Hematopoietic multipotent progenitor cell treated with erythropoietin and hydrocortisone succinate and interleukin-3 and kit ligand, for 4 days (in vitro differentiated cells): ENCODE data around the gene SCARB1.

Source experiments
- DNase-seq: peaks from one replicate; pipeline ENCODE4 v3.0.0-alpha.2; 2015

Gene SCARB1

GRCh38 chr12:124861898-124862676 is 1.6 kb downstream of the SCARB1 start:
- no peak for DNase-seq

- peak; percentile 79 for DNase-seq
These were observed 2.2 kb downstream of the SCARB1 start for GRCh38 chr12:124861492-124861891.

- no peak for DNase-seq
These were observed 5.7 kb downstream of the SCARB1 start for GRCh38 chr12:124857921-124858461.

GRCh38 chr12:124856842-124857178 is 6.9 kb downstream of the SCARB1 start:
- no peak for DNase-seq

- DNase-seq, result peak; percentile 67
These were observed 7.4 kb downstream of the SCARB1 start for GRCh38 chr12:124856132-124856841.

GRCh38 chr12:124855275-124855957 is 8.2 kb downstream of the SCARB1 start:
- no peak for DNase-seq

- no peak for DNase-seq
These were observed 9.0 kb downstream of the SCARB1 start for GRCh38 chr12:124854637-124855184.

- DNase-seq, result no peak
These were observed 9.7 kb downstream of the SCARB1 start for GRCh38 chr12:124853781-124854636.

GRCh38 chr12:124852911-124853427 is 10.7 kb downstream of the SCARB1 start:
- peak; percentile 32 for DNase-seq

- peak; percentile 78 for DNase-seq
These were observed 11.3 kb downstream of the SCARB1 start for GRCh38 chr12:124852329-124852831.

GRCh38 chr12:124851342-124851741 is 12.3 kb downstream of the SCARB1 start:
- DNase-seq, result no peak

GRCh38 chr12:124849382-124849781 is 14.3 kb downstream of the SCARB1 start:
- DNase-seq, result no peak

- DNase-seq, result no peak
These were observed 14.9 kb downstream of the SCARB1 start for GRCh38 chr12:124848621-124849380.

GRCh38 chr12:124847113-124848074 is 16.3 kb downstream of the SCARB1 start:
- DNase-seq, result no peak

GRCh38 chr12:124844411-124845397 is 19.0 kb downstream of the SCARB1 start:
- no peak for DNase-seq

GRCh38 chr12:124842800-124843510 is 20.7 kb downstream of the SCARB1 start:
- no peak for DNase-seq

GRCh38 chr12:124842073-124842749 is 21.5 kb downstream of the SCARB1 start:
- DNase-seq, result peak; percentile 70
